ENCODE measurements around the gene CFAP251.

The CFAP251 gene

GRCh38 chr12:121990692-121991603 lies 72.6 kb downstream of the CFAP251 start:
- in situ Hi-C loops (cut with HindIII; ENCODE audit: low sequenced_read_pairs) = no loop called here
- DNase-seq (ENCODE audit: low read depth, low spot score) = peak; percentile 40
- TF ChIP-seq CTCF (IDR thresholded peaks at IDR 0.05; ENCODE audit: low read depth, low read length) = no peak
- no peak overlapping the region for H3K4me3 ChIP-seq (ENCODE audit: low read depth, low read length)

GRCh38 chr12:121992059-121992879 lies 73.9 kb downstream of the CFAP251 start:
- no peak overlapping the region for H3K4me3 ChIP-seq (ENCODE audit: low read depth, low read length)
- DNase-seq (ENCODE audit: low read depth, low spot score) = peak; percentile 97
- in situ Hi-C loops (cut with HindIII; ENCODE audit: low sequenced_read_pairs) = no loop called here
- TF ChIP-seq CTCF (IDR thresholded peaks at IDR 0.05; ENCODE audit: low read depth, low read length) = no peak

GRCh38 chr12:121996050-121996944 lies 77.9 kb downstream of the CFAP251 start:
- in situ Hi-C loops (cut with HindIII; ENCODE audit: low sequenced_read_pairs) = no loop called here
- DNase-seq (ENCODE audit: low read depth, low spot score) = no peak
- no peak overlapping the region for H3K4me3 ChIP-seq (ENCODE audit: low read depth, low read length)
- no peak for TF ChIP-seq CTCF (IDR thresholded peaks at IDR 0.05; ENCODE audit: low read depth, low read length)

GRCh38 chr12:121996945-121997612 lies 78.7 kb downstream of the CFAP251 start:
- no peak overlapping the region for H3K4me3 ChIP-seq (ENCODE audit: low read depth, low read length)
- TF ChIP-seq CTCF (IDR thresholded peaks at IDR 0.05; ENCODE audit: low read depth, low read length) = no peak
- no peak for DNase-seq (ENCODE audit: low read depth, low spot score)
- in situ Hi-C loops (cut with HindIII; ENCODE audit: low sequenced_read_pairs) = no loop called here

- TF ChIP-seq CTCF (IDR thresholded peaks at IDR 0.05; ENCODE audit: low read depth, low read length) = no peak
- no peak overlapping the region for H3K4me3 ChIP-seq (ENCODE audit: low read depth, low read length)
- in situ Hi-C loops (cut with HindIII; ENCODE audit: low sequenced_read_pairs) = no loop called here
- DNase-seq (ENCODE audit: low read depth, low spot score) = no peak
These were observed 83.2 kb downstream of the CFAP251 start for GRCh38 chr12:122001466-122002209.

All from astrocyte of the spinal cord (primary cell).